GM19099 (cell line): ENCODE data around the gene MINDY2.

Experiments used
- POLR2A ChIP-seq: IDR thresholded peaks from 3 replicates; pipeline ENCODE4 v1.6.1; 2011; ENCODE audit warnings: low read depth; ENCODE audit not compliant: insufficient read length; ENCODE audit errors: extremely low read depth

Gene MINDY2

GRCh38 chr15:58748040-58748851, 22.9 kb upstream of the MINDY2 start:
- no peak for TF ChIP-seq POLR2A

GRCh38 chr15:58748852-58749531, 22.1 kb upstream of the MINDY2 start:
- TF ChIP-seq POLR2A: peak; percentile 35

- TF ChIP-seq POLR2A: peak; percentile 58
These were observed 21.4 kb upstream of the MINDY2 start, which contains the start of gene ADAM10 for GRCh38 chr15:58749532-58750337. TSS of gene ADAM10 (minus strand) at chr15:58749707. CDS start at chr15:58749534, 173 bp downstream.

GRCh38 chr15:58752716-58753115, 18.4 kb upstream of the MINDY2 start:
- no peak for TF ChIP-seq POLR2A

GRCh38 chr15:58755350-58755749, 15.8 kb upstream of the MINDY2 start:
- TF ChIP-seq POLR2A: no peak

- no peak for TF ChIP-seq POLR2A
These were observed 15.1 kb upstream of the MINDY2 start for GRCh38 chr15:58755956-58756355.

GRCh38 chr15:58758141-58758540, 13.0 kb upstream of the MINDY2 start:
- TF ChIP-seq POLR2A: no peak

- TF ChIP-seq POLR2A: no peak
These were observed 10.6 kb upstream of the MINDY2 start for GRCh38 chr15:58760385-58761009.

GRCh38 chr15:58761010-58761388, 10.1 kb upstream of the MINDY2 start:
- no peak for TF ChIP-seq POLR2A

- TF ChIP-seq POLR2A: no peak
These were observed 8.8 kb upstream of the MINDY2 start for GRCh38 chr15:58762285-58762684.

- TF ChIP-seq POLR2A: no peak
These were observed 8.4 kb upstream of the MINDY2 start for GRCh38 chr15:58762731-58763130.

GRCh38 chr15:58764468-58764867, 6.6 kb upstream of the MINDY2 start:
- TF ChIP-seq POLR2A: no peak

- no peak for TF ChIP-seq POLR2A
These were observed 4.8 kb upstream of the MINDY2 start for GRCh38 chr15:58766290-58766689.

GRCh38 chr15:58770519-58770856, 614 bp upstream of the MINDY2 start:
- TF ChIP-seq POLR2A: no peak
